T-cell (primary cell): ENCODE measurements around the gene RTN1. TPM values are rescaled to one million over a fixed set of nuclear protein-coding genes. Genes with fewer than 3 reads are reported as not detected.

ENCODE experiments used
- ATAC-seq, 4 experiments: fragments of 200-7000 bp in 3 of 4; fragments of 150-1000 bp in 1 of 4; cut with Tn5 transposase; replicated peaks in 1 of 4; 1 replicate in 3 of 4; 2 replicates in 1 of 4; pipeline ENCODE4 v1.10.0; 2021; ENCODE audit warnings: moderate library complexity in 3 of 4, mild to moderate bottlenecking in 2 of 4, moderate number of reproducible peaks in 1 of 4
- CTCF ChIA-PET, 2 donors: fragments of 300-600 bp; sonication (Branson Sonifier 250); formaldehyde crosslinking; loops; one replicate each; lab custom pipeline; 2022; ENCODE audit warnings: antibody characterized with exemption in 2 of 2; lab: Charles Lee
- POLR2A ChIA-PET, 2 donors: fragments of 300-600 bp; sonication (Branson Sonifier 250); formaldehyde crosslinking; loops; one replicate each; lab custom pipeline; 2022; ENCODE audit warnings: antibody characterized with exemption in 2 of 2; lab: Charles Lee
- DNase-seq, 35 experiments: peaks; one replicate each; pipeline versions ENCODE4 v3.0.0 to v3.0.0-alpha.2; 2013 to 2023
- H3K27ac ChIP-seq: one replicate; pipeline ENCODE4 v1.5.1; 2013; ENCODE audit warnings: low read length
- H3K27me3 ChIP-seq, 2 experiments: replicated peaks in 1 of 2; 1 replicate in 1 of 2; 2 replicates in 1 of 2; pipeline versions ENCODE4 v1.6.1 to v1.7.0; 2013; ENCODE audit warnings: low read length in 1 of 2, mixed read lengths in 1 of 2; ENCODE audit not compliant: control insufficient read depth in 2 of 2, insufficient read depth in 2 of 2; ENCODE audit errors: extremely low read depth in 1 of 2
- H3K36me3 ChIP-seq, 2 donors: 1 replicate in 1 of 2; 2 replicates in 1 of 2; pipeline versions ENCODE4 v1.6.1 to v1.7.0; 2013; ENCODE audit warnings: low read length in 1 of 2; ENCODE audit not compliant: control insufficient read depth in 2 of 2, insufficient read depth in 1 of 2; ENCODE audit errors: extremely low read depth in 1 of 2
- H3K4me1 ChIP-seq, 2 experiments: 1 replicate in 1 of 2; 2 replicates in 1 of 2; pipeline versions ENCODE4 v1.6.1 to v1.7.0; 2013; ENCODE audit warnings: low read length in 2 of 2, mixed read lengths in 1 of 2; ENCODE audit not compliant: insufficient read depth in 2 of 2, control insufficient read depth in 1 of 2; ENCODE audit errors: extremely low read depth in 1 of 2
- H3K4me3 ChIP-seq, 2 donors: 1 replicate in 1 of 2; 2 replicates in 1 of 2; pipeline versions ENCODE4 v1.5.1 to v1.7.0; 2013; ENCODE audit warnings: mild to moderate bottlenecking in 2 of 2, low read length in 1 of 2, moderate library complexity in 1 of 2; ENCODE audit not compliant: control insufficient read depth in 1 of 2; ENCODE audit errors: extremely low read depth in 1 of 2
- H3K9me3 ChIP-seq: 2 replicates; pipeline ENCODE4 v1.7.0; 2013
- H3K27ac Mint-ChIP-seq, 2 donors: one replicate each; pipeline ENCODE4 v1.8.0; 2020 to 2021; ENCODE audit warnings: mild to moderate bottlenecking in 2 of 2, mixed read lengths in 2 of 2
- H3K27me3 Mint-ChIP-seq, 2 donors: one replicate each; pipeline ENCODE4 v1.8.0; 2021 to 2022; ENCODE audit warnings: mixed read lengths in 2 of 2
- H3K36me3 Mint-ChIP-seq: one replicate; pipeline ENCODE4 v1.8.0; 2021; ENCODE audit warnings: mixed read lengths
- H3K4me1 Mint-ChIP-seq, 3 donors: one replicate each; pipeline ENCODE4 v1.8.0; 2020 to 2022; ENCODE audit warnings: mixed read lengths in 3 of 3, mild to moderate bottlenecking in 1 of 3
- H3K4me3 Mint-ChIP-seq, 3 donors: one replicate each; pipeline ENCODE4 v1.8.0; 2020 to 2022; ENCODE audit warnings: mild to moderate bottlenecking in 3 of 3, mixed read lengths in 3 of 3, moderate library complexity in 3 of 3
- H3K9me3 Mint-ChIP-seq, 3 donors: one replicate each; pipeline ENCODE4 v1.8.0; 2020 to 2022; ENCODE audit warnings: mixed read lengths in 3 of 3
- WGBS: methylation state at CpG from one replicate; pipeline ENCODE4 v1.1.5; 2013; ENCODE audit warnings: missing lambda C conversion rate; ENCODE audit not compliant: insufficient coverage; 5-methylcytosine and 5-hydroxymethylcytosine counted together
- total RNA-seq, 35 experiments: library from RNA in 6 of 35; stranded (reverse) in 6 of 35; fragments of 120-200 nt in 1 of 35; gene quantifications; one replicate each; pipeline versions ENCODE4 v1.2.1 to v1.2.4 and lab custom pipeline; 2013 to 2026

Gene RTN1
- total RNA-seq, 5 donors from 2014 or later (not counting 1 experiment from before 2014, with no cell fraction given), result 0.25 TPM; not detected in 4

DNA sequence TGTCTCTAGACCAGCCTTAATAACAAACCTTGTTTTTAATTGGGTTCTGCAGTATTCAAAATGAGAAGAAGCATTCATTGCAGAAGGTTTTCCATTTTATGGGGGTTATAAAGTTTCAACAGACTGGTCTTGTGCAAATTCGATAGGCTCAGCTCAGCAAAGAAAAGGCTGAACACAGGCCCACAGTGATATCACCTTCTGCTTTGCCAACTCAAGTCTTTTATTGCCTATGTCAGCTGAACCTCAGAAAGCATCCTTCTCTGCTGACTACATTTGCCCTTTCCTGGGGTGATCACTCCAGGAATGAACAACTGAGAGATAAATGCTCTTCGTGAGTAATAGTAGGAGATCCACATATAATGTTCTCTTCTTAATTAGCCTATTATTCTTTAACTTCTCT lies 159.5 kb downstream of the RTN1 start:
- Mint-ChIP-seq H3K4me3 (no peak overlapping the region), H3K27me3 (peaks cover 3 to 7% of the 10 kb centered on the region in 2 donors), H3K9me3 (no peaks in the 10 kb centered on the region), H3K27ac (no peak overlapping the region), H3K4me1 (no peaks in the 10 kb centered on the region), H3K36me3 (no peaks in the 10 kb centered on the region)
- ATAC-seq, result no peak
- ChIA-PET CTCF (interaction anchor here in 1 of 2 donors (0.6 kb wide), 1 partner anchor 21 kb away, joined by 4 read pairs; no protein-coding TSS in a partner anchor), POLR2A (no interaction called here)
- Histone ChIP-seq H3K9me3 (no peaks in the 10 kb centered on the region), H3K4me3 (no peak overlapping the region), H3K27ac (no peak overlapping the region), H3K27me3 (no peaks in the 10 kb centered on the region), H3K4me1 (no peaks in the 10 kb centered on the region), H3K36me3 (no peaks in the 10 kb centered on the region)
- WGBS, result no CpG with 5 or more reads among the region's 2 CpGs
- no peak for DNase-seq

DNA sequence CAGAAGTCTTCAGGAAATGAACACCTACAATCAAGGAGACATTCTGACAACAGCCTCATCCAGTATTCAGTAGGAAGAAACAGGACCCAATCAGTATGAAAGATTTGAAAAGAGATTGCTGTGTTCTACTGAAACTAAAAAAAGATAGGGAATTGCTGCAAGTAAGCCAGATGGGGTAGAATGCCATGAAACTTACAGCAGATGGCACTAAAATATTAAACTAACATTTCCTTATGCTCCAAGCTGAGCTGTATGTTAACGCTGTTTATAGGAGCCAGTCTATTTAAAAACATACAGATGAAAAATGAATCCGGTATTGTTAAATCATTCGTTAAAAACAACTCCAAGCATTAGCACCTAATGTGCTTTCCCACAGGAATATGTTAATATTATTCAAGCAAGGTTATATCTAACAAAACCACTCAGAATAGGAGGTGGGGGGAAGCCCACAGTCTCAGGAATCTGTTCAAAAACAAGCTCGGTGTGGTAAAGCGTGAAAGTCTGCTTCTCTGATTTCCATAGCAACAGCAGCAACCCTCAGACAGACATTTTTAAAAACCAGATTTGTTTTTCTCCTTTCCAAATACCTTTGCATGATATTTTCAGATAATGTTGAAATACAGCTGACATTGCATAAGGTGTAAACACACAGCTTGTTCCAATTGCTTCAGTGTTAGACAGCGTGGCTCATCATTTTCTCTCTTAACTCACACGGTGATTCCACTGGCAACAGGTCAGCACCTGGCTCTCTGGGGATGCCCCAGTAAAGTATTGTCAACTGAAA lies 162.6 kb downstream of the RTN1 start:
- POLR2A ChIA-PET, result interaction anchor here in 1 of 2 donors (0.6 kb wide), 1 partner anchor 146 kb away, joined by 3 read pairs; no protein-coding TSS in a partner anchor
- no peaks in the 10 kb centered on the region for H3K27me3 ChIP-seq
- no peaks in the 10 kb centered on the region for H3K9me3 ChIP-seq
- peaks cover 4 to 14% of the 10 kb centered on the region in 2 donors for H3K27me3 Mint-ChIP-seq
- H3K4me3 ChIP-seq, result no peak overlapping the region
- no peak overlapping the region for H3K27ac ChIP-seq
- WGBS, result 80% methylated on average over 2 of the region's 7 CpGs
- no peaks in the 10 kb centered on the region for H3K4me1 ChIP-seq
- H3K4me3 Mint-ChIP-seq, result no peak overlapping the region
- no peak for ATAC-seq
- H3K9me3 Mint-ChIP-seq, result peaks cover 0 to 7% (median 4%) of the 10 kb centered on the region in 3 donors
- no peaks in the 10 kb centered on the region for H3K4me1 Mint-ChIP-seq
- no peaks in the 10 kb centered on the region for H3K36me3 ChIP-seq
- no peaks in the 10 kb centered on the region for H3K36me3 Mint-ChIP-seq
- CTCF ChIA-PET, result interaction anchor here in 1 of 2 donors (0.5 kb wide), 1 partner anchor 63 kb away, joined by 3 read pairs; no protein-coding TSS in a partner anchor
- no peak for DNase-seq
- no peak overlapping the region for H3K27ac Mint-ChIP-seq

GRCh38 chr14:59705866-59706265 lies 164.7 kb downstream of the RTN1 start:
- Mint-ChIP-seq H3K27me3 (peaks cover 4 to 14% of the 10 kb centered on the region in 2 donors), H3K9me3 (peaks cover 0 to 13% (median 12%) of the 10 kb centered on the region in 3 donors), H3K27ac (no peak overlapping the region), H3K4me3 (no peak overlapping the region), H3K36me3 (no peaks in the 10 kb centered on the region), H3K4me1 (no peaks in the 10 kb centered on the region)
- ChIA-PET POLR2A (no interaction called here), CTCF (no interaction called here)
- Histone ChIP-seq H3K4me1 (no peaks in the 10 kb centered on the region), H3K27me3 (no peaks in the 10 kb centered on the region), H3K27ac (no peak overlapping the region), H3K4me3 (no peak overlapping the region), H3K9me3 (no peaks in the 10 kb centered on the region), H3K36me3 (no peaks in the 10 kb centered on the region)
- ATAC-seq (no peak), DNase-seq (no peak)
- 66% methylated on average over 2 of the region's 4 CpGs for WGBS

DNA sequence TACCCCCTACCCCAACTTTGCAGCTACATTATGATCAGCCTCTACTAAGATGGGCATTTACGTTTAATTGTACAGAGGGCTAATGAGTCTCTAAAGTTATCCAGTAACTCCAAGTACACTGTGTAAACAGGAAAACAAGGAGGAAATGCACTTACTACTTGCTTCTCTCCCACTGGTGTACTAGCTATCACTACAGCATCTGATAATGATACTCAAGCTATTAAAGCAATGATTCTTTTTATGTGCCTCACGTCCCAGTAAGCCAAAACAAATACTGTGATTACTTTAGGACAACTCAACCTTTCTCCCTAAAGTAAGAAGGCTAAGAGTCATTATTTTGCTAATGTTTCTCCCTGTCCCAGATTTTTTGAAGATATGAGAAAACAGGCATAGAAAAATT lies 165.3 kb downstream of the RTN1 start:
- no CpG with 5 or more reads among the region's 2 CpGs for WGBS
- peaks cover 0 to 13% (median 12%) of the 10 kb centered on the region in 3 donors for H3K9me3 Mint-ChIP-seq
- no peaks in the 10 kb centered on the region for H3K27me3 ChIP-seq
- no peaks in the 10 kb centered on the region for H3K4me1 Mint-ChIP-seq
- H3K36me3 Mint-ChIP-seq, result no peaks in the 10 kb centered on the region
- DNase-seq, result no peak
- H3K4me1 ChIP-seq, result no peaks in the 10 kb centered on the region
- no peaks in the 10 kb centered on the region for H3K9me3 ChIP-seq
- no peak overlapping the region for H3K27ac Mint-ChIP-seq
- no peak for ATAC-seq
- ChIA-PET POLR2A (no interaction called here), CTCF (no interaction called here)
- no peak overlapping the region for H3K4me3 Mint-ChIP-seq
- no peaks in the 10 kb centered on the region for H3K36me3 ChIP-seq
- H3K27me3 Mint-ChIP-seq, result peaks cover 4 to 14% of the 10 kb centered on the region in 2 donors
- no peak overlapping the region for H3K27ac ChIP-seq
- H3K4me3 ChIP-seq, result no peak overlapping the region

DNA sequence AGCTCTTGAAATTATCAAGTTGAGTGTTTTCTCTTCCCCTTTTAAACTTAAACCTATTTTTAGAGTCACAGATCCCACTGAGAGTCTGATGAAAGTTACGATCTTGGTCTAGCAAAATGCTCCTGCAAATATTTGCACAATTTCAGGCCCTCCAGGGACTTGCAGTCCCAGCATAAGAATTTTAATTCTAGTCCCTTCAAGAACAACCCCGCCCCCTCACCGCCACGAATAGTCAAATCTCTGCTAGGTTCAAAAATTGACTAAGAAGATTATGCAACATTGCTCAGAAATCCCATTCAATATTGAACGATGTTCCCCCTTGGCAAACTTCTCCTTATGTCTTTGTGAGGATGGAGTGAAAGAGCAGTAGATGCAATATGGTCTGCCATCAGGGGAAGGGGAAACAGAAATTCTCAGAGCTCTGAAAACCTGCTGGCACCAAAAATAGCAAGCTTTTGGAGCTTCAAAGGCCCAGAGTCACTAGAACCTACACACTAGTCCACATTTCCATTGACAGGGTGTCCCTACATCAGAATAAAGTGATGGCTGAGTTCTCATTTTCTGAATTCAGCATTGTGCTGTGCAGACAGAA lies 166.4 kb downstream of the RTN1 start:
- no peak overlapping the region for H3K4me3 ChIP-seq
- no peak overlapping the region for H3K27ac ChIP-seq
- H3K27me3 ChIP-seq, result no peaks in the 10 kb centered on the region
- Mint-ChIP-seq H3K27ac (no peak overlapping the region), H3K36me3 (no peaks in the 10 kb centered on the region), H3K27me3 (peaks cover 1 to 14% of the 10 kb centered on the region in 2 donors), H3K9me3 (peaks cover 0 to 13% (median 12%) of the 10 kb centered on the region in 3 donors), H3K4me3 (no peak overlapping the region), H3K4me1 (no peaks in the 10 kb centered on the region)
- H3K36me3 ChIP-seq, result no peaks in the 10 kb centered on the region
- no peaks in the 10 kb centered on the region for H3K4me1 ChIP-seq
- DNase-seq, result no peak
- 100% methylated on average over 1 of the region's 5 CpGs for WGBS
- ChIA-PET CTCF (no interaction called here), POLR2A (no interaction called here)
- H3K9me3 ChIP-seq, result no peaks in the 10 kb centered on the region
- no peak for ATAC-seq

GRCh38 chr14:59699442-59699841 lies 171.1 kb downstream of the RTN1 start:
- H3K9me3 Mint-ChIP-seq, result peaks cover 0 to 13% (median 12%) of the 10 kb centered on the region in 3 donors
- peaks cover 0 to 21% of the 10 kb centered on the region in 2 donors for H3K27me3 Mint-ChIP-seq
- no peak overlapping the region for H3K27ac ChIP-seq
- no peaks in the 10 kb centered on the region for H3K4me1 Mint-ChIP-seq
- no peaks in the 10 kb centered on the region for H3K27me3 ChIP-seq
- ChIA-PET POLR2A (no interaction called here), CTCF (no interaction called here)
- H3K4me3 ChIP-seq, result no peak overlapping the region
- H3K36me3 Mint-ChIP-seq, result no peaks in the 10 kb centered on the region
- no peaks in the 10 kb centered on the region for H3K9me3 ChIP-seq
- H3K4me3 Mint-ChIP-seq, result no peak overlapping the region
- ATAC-seq (no peak), DNase-seq (no peak)
- no peak overlapping the region for H3K27ac Mint-ChIP-seq
- no peaks in the 10 kb centered on the region for H3K36me3 ChIP-seq
- H3K4me1 ChIP-seq, result no peaks in the 10 kb centered on the region
- WGBS, result 95% methylated on average over 2 of the region's 2 CpGs
